Liver (tissue), 9 donors: Measurements from ENCODE around the gene COG2. TPM values are rescaled to one million over a fixed set of nuclear protein-coding genes. Genes with fewer than 3 reads are reported as not detected.
A peak's percentile ranks its signal among the peaks of the same experiment; 100 is the strongest.

Experiments used
- DNase-seq: peaks from one replicate; pipeline ENCODE4 v3.0.0-alpha.2; 2017; ENCODE audit warnings: low spot score
- H3K27ac ChIP-seq, 2 donors: one replicate each; pipeline ENCODE4 v1.7.0; 2013; ENCODE audit warnings: inconsistent platforms in 2 of 2, low read length in 2 of 2, control low read depth in 1 of 2, low read depth in 1 of 2, mild to moderate bottlenecking in 1 of 2
- H3K27me3 ChIP-seq, 4 donors: one replicate each; pipeline versions ENCODE4 v1.6.1 to v1.7.0; 2013; ENCODE audit warnings: low read length in 3 of 4, inconsistent platforms in 1 of 4, mild to moderate bottlenecking in 1 of 4, moderate library complexity in 1 of 4; ENCODE audit not compliant: control insufficient read depth in 4 of 4, insufficient read depth in 4 of 4
- H3K36me3 ChIP-seq, 4 donors: one replicate each; pipeline versions ENCODE4 v1.6.1 to v1.7.0; 2013; ENCODE audit warnings: low read length in 3 of 4, mild to moderate bottlenecking in 3 of 4, low read depth in 1 of 4, moderate library complexity in 1 of 4; ENCODE audit not compliant: control insufficient read depth in 4 of 4, insufficient read depth in 3 of 4
- H3K4me1 ChIP-seq, 4 donors: one replicate each; pipeline versions ENCODE4 v1.6.1 to v1.7.0; 2013; ENCODE audit warnings: low read length in 3 of 4, mild to moderate bottlenecking in 3 of 4, moderate library complexity in 1 of 4; ENCODE audit not compliant: control insufficient read depth in 4 of 4, insufficient read depth in 4 of 4
- H3K4me3 ChIP-seq, 3 donors: one replicate each; pipeline versions ENCODE4 v1.6.1 to v1.7.0; 2013; ENCODE audit warnings: low read length in 3 of 3, control low read depth in 1 of 3, low read depth in 1 of 3, mild to moderate bottlenecking in 1 of 3
- H3K9ac ChIP-seq, 2 donors: one replicate each; pipeline ENCODE4 v1.7.0; 2013; ENCODE audit warnings: low read length in 2 of 2, mild to moderate bottlenecking in 2 of 2, moderate library complexity in 2 of 2, control low read depth in 1 of 2, low read depth in 1 of 2
- H3K9me3 ChIP-seq, 4 donors: one replicate each; pipeline versions ENCODE4 v1.6.1 to v1.7.0; 2013; ENCODE audit warnings: low read length in 3 of 4; ENCODE audit not compliant: control insufficient read depth in 4 of 4
- EGR1 ChIP-seq, 2 donors: IDR thresholded peaks; 2 replicates each; pipeline ENCODE4 v1.6.1; 2016 to 2018; ENCODE audit warnings: antibody characterized with exemption in 2 of 2, low read depth in 2 of 2
- FOXA1 ChIP-seq: IDR thresholded peaks from 2 replicates; pipeline ENCODE4 v1.6.1; 2016; ENCODE audit warnings: antibody characterized with exemption
- FOXA2 ChIP-seq: IDR thresholded peaks from 2 replicates; pipeline ENCODE4 v1.6.1; 2016; ENCODE audit warnings: antibody characterized with exemption
- GABPA ChIP-seq, 2 donors: IDR thresholded peaks in 1 of 2; conservative IDR thresholded peaks in 1 of 2; 2 replicates each; pipeline ENCODE4 v1.6.1; 2016; ENCODE audit warnings: antibody characterized with exemption in 2 of 2, mild to moderate bottlenecking in 1 of 2, moderate library complexity in 1 of 2
- HNF4A ChIP-seq, 2 donors: conservative IDR thresholded peaks; 2 replicates each; pipeline ENCODE4 v1.6.1; 2016; ENCODE audit warnings: antibody characterized with exemption in 2 of 2, mild to moderate bottlenecking in 2 of 2
- HNF4G ChIP-seq: IDR thresholded peaks from 2 replicates; pipeline ENCODE4 v1.6.1; 2016; ENCODE audit warnings: antibody characterized with exemption
- JUND ChIP-seq, 2 donors: IDR thresholded peaks; 2 replicates each; pipeline ENCODE4 v1.6.1; 2016; ENCODE audit warnings: antibody characterized with exemption in 2 of 2
- NR2F2 ChIP-seq: IDR thresholded peaks from 2 replicates; pipeline ENCODE4 v1.6.1; 2016; ENCODE audit warnings: antibody characterized with exemption
- RAD21 ChIP-seq, 2 donors: IDR thresholded peaks; 2 replicates each; pipeline ENCODE4 v1.6.1; 2016; ENCODE audit warnings: antibody characterized with exemption in 2 of 2, mild to moderate bottlenecking in 2 of 2
- RXRA ChIP-seq, 2 donors: IDR thresholded peaks; 2 replicates each; pipeline ENCODE4 v1.6.1; 2017 to 2018; ENCODE audit warnings: antibody characterized with exemption in 2 of 2, mild to moderate bottlenecking in 1 of 2
- SP1 ChIP-seq: IDR thresholded peaks from 2 replicates; pipeline ENCODE4 v1.6.1; 2018; ENCODE audit warnings: antibody characterized with exemption, mild to moderate bottlenecking
- TAF1 ChIP-seq: conservative IDR thresholded peaks from 2 replicates; pipeline ENCODE4 v1.6.1; 2016; ENCODE audit warnings: antibody characterized with exemption, mild to moderate bottlenecking
- YY1 ChIP-seq: IDR thresholded peaks from 2 replicates; pipeline ENCODE4 v1.6.1; 2016; ENCODE audit warnings: antibody characterized with exemption, mild to moderate bottlenecking
- WGBS: extraction: QIAGEN DNeasy Blood & Tissue Kit; methylation state at CpG from one replicate; pipeline ENCODE4 v1.1.7; 2013; 5-methylcytosine and 5-hydroxymethylcytosine counted together
- polyA plus RNA-seq, 2 donors: library from polyadenylated mRNA; stranded (reverse) in 1 of 2; unstranded in 1 of 2; fragments of 200-250 nt in 1 of 2; fragments of >200 nt in 1 of 2; fragmentation: Nextera tagmentation in 1 of 2; extraction: Ambion mirVana in 1 of 2; gene quantifications; one replicate each; pipeline versions ENCODE4 v1.2.1 to v1.2.3, GENCODE V29; 2013 to 2015
- total RNA-seq, 2 donors: library from RNA; depleted of rRNA; stranded (reverse); fragments of >200 nt; gene quantifications; one replicate each; pipeline ENCODE4 v1.2.3, GENCODE V29; 2014
- TF ChIP-seq, protein P1 (sequence below): IDR thresholded peaks from 2 replicates; pipeline ENCODE4 v1.6.1; 2016; ENCODE audit warnings: antibody characterized with exemption, mild to moderate bottlenecking
- TF ChIP-seq, protein P2 (sequence below): IDR thresholded peaks from 2 replicates; pipeline ENCODE4 v1.6.1; 2016; ENCODE audit warnings: antibody characterized with exemption
- TF ChIP-seq, protein P3 (sequence below): IDR thresholded peaks from 2 replicates; pipeline ENCODE4 v1.6.1; 2016; ENCODE audit warnings: antibody characterized with exemption
- TF ChIP-seq, protein P4 (sequence below): fragments of 150-350 bp; IDR thresholded peaks from 2 replicates; pipeline ENCODE4 v1.5.1; 2017; ENCODE audit warnings: improper control_type of control experiment, low read depth, low read length; ENCODE audit not compliant: missing input control
- TF ChIP-seq, protein P5 (sequence below): IDR thresholded peaks from 2 replicates; pipeline ENCODE4 v1.6.1; 2016; ENCODE audit warnings: antibody characterized with exemption
- donor health status: healthy.
- donor health status: healthy.
- donor health status: healthy.
- donor health status: healthy.
- donor health status: healthy.

The COG2 gene, protein sequence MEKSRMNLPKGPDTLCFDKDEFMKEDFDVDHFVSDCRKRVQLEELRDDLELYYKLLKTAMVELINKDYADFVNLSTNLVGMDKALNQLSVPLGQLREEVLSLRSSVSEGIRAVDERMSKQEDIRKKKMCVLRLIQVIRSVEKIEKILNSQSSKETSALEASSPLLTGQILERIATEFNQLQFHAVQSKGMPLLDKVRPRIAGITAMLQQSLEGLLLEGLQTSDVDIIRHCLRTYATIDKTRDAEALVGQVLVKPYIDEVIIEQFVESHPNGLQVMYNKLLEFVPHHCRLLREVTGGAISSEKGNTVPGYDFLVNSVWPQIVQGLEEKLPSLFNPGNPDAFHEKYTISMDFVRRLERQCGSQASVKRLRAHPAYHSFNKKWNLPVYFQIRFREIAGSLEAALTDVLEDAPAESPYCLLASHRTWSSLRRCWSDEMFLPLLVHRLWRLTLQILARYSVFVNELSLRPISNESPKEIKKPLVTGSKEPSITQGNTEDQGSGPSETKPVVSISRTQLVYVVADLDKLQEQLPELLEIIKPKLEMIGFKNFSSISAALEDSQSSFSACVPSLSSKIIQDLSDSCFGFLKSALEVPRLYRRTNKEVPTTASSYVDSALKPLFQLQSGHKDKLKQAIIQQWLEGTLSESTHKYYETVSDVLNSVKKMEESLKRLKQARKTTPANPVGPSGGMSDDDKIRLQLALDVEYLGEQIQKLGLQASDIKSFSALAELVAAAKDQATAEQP
- total RNA-seq: 10 to 100 TPM; 13.3 to 15.4 TPM
- polyA plus RNA-seq: 10 to 100 TPM in 1 of 2 donors, 1 to 10 TPM in 1; 6.4 to 16.1 TPM

DNA sequence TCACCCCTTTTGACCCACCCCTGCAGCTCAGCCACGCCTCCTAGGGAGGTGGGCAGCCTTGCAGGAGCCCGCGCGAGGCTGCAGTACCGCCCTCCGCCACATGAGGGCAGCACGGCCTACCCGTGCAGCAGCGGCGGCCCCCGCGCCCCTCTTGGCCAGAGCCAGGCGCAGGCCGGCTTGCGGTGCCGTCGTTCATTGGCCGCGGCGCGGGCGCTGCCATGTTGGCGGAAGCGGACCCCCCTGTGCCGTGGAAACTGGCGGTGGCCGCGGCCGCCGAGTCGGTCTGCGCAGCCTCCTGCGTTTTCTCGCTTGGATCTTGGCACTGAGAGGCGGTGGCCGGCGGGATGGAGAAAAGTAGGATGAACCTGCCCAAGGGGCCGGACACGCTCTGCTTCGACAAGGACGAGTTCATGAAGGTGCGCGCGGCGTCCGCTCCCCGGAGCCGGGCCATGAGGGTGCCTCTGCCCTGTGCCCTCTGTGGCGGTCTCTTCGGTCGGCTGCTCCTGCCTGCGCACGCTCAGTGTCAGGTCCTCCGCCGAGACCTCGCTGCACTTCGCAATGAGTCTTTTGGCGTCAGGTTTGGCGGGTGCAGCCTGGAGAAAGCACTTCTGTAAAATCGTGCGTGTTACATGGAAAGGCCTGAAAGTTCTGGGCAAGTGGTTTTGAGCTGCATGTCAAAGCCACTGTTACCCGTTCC, at the start of gene COG2:
Gene COG2 (plus strand): TSS at position 219 of the 697 bp plus-strand sequence. CDS start 126 bp downstream, at position 345.
- peak; percentile 96 for TF ChIP-seq YY1
- TF ChIP-seq, protein P1, sequence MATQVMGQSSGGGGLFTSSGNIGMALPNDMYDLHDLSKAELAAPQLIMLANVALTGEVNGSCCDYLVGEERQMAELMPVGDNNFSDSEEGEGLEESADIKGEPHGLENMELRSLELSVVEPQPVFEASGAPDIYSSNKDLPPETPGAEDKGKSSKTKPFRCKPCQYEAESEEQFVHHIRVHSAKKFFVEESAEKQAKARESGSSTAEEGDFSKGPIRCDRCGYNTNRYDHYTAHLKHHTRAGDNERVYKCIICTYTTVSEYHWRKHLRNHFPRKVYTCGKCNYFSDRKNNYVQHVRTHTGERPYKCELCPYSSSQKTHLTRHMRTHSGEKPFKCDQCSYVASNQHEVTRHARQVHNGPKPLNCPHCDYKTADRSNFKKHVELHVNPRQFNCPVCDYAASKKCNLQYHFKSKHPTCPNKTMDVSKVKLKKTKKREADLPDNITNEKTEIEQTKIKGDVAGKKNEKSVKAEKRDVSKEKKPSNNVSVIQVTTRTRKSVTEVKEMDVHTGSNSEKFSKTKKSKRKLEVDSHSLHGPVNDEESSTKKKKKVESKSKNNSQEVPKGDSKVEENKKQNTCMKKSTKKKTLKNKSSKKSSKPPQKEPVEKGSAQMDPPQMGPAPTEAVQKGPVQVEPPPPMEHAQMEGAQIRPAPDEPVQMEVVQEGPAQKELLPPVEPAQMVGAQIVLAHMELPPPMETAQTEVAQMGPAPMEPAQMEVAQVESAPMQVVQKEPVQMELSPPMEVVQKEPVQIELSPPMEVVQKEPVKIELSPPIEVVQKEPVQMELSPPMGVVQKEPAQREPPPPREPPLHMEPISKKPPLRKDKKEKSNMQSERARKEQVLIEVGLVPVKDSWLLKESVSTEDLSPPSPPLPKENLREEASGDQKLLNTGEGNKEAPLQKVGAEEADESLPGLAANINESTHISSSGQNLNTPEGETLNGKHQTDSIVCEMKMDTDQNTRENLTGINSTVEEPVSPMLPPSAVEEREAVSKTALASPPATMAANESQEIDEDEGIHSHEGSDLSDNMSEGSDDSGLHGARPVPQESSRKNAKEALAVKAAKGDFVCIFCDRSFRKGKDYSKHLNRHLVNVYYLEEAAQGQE: peak; percentile 27
- TF ChIP-seq, protein P2, sequence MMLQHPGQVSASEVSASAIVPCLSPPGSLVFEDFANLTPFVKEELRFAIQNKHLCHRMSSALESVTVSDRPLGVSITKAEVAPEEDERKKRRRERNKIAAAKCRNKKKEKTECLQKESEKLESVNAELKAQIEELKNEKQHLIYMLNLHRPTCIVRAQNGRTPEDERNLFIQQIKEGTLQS: no peak
- TF ChIP-seq NR2F2: peak; percentile 23
- TF ChIP-seq GABPA (IDR thresholded peaks at IDR 0.05 in 1 of 2, conservative IDR thresholded peaks at IDR 0.05 in 1 of 2): peak in 1 of 2 donors; percentile 63
- no peak for TF ChIP-seq FOXA1
- peak; percentile 70 for TF ChIP-seq TAF1
- no peak for TF ChIP-seq JUND (IDR thresholded peaks at IDR 0.05)
- peak; percentile 4 to 25 for TF ChIP-seq RXRA (IDR thresholded peaks at IDR 0.05)
- no peak for TF ChIP-seq FOXA2
- TF ChIP-seq HNF4A (conservative IDR thresholded peaks at IDR 0.05): peak; percentile 33 to 35
- no peak for TF ChIP-seq EGR1 (IDR thresholded peaks at IDR 0.05; ENCODE audit: low read depth in 2 of 2)
- TF ChIP-seq HNF4G: no peak
- TF ChIP-seq, protein P3, sequence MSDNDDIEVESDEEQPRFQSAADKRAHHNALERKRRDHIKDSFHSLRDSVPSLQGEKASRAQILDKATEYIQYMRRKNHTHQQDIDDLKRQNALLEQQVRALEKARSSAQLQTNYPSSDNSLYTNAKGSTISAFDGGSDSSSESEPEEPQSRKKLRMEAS: peak; percentile 35
- TF ChIP-seq, protein P4, sequence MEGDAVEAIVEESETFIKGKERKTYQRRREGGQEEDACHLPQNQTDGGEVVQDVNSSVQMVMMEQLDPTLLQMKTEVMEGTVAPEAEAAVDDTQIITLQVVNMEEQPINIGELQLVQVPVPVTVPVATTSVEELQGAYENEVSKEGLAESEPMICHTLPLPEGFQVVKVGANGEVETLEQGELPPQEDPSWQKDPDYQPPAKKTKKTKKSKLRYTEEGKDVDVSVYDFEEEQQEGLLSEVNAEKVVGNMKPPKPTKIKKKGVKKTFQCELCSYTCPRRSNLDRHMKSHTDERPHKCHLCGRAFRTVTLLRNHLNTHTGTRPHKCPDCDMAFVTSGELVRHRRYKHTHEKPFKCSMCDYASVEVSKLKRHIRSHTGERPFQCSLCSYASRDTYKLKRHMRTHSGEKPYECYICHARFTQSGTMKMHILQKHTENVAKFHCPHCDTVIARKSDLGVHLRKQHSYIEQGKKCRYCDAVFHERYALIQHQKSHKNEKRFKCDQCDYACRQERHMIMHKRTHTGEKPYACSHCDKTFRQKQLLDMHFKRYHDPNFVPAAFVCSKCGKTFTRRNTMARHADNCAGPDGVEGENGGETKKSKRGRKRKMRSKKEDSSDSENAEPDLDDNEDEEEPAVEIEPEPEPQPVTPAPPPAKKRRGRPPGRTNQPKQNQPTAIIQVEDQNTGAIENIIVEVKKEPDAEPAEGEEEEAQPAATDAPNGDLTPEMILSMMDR: peak; percentile 98
- TF ChIP-seq, protein P5, sequence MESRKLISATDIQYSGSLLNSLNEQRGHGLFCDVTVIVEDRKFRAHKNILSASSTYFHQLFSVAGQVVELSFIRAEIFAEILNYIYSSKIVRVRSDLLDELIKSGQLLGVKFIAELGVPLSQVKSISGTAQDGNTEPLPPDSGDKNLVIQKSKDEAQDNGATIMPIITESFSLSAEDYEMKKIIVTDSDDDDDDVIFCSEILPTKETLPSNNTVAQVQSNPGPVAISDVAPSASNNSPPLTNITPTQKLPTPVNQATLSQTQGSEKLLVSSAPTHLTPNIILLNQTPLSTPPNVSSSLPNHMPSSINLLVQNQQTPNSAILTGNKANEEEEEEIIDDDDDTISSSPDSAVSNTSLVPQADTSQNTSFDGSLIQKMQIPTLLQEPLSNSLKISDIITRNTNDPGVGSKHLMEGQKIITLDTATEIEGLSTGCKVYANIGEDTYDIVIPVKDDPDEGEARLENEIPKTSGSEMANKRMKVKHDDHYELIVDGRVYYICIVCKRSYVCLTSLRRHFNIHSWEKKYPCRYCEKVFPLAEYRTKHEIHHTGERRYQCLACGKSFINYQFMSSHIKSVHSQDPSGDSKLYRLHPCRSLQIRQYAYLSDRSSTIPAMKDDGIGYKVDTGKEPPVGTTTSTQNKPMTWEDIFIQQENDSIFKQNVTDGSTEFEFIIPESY: no peak
- peak; percentile 74 to 83 for TF ChIP-seq RAD21 (IDR thresholded peaks at IDR 0.05)
- TF ChIP-seq SP1: peak; percentile 28
- H3K9ac ChIP-seq: peak within 1 kb of the TSS; percentile 61 to 70
- no peaks in the 10 kb centered on the region for H3K27me3 ChIP-seq
- H3K27ac ChIP-seq: peak within 1 kb of the TSS; percentile 81 to 91
- H3K4me1 ChIP-seq: peaks cover 14 to 56% (median 38%) of the 10 kb centered on the region in 4 donors
- WGBS: under 1% methylated on average over 62 of the region's 62 CpGs
- H3K36me3 ChIP-seq: peaks cover 0 to 1% (median 0%) of the 10 kb centered on the region in 4 donors
- H3K4me3 ChIP-seq: peak within 1 kb of the TSS; percentile 79 to 96 (median 89)
- H3K9me3 ChIP-seq: no peaks in the 10 kb centered on the region
- peak; percentile 99 for DNase-seq
